HG02884 (cell line): ENCODE data around the gene PRND.
"Not testable (repeated sequence)": the region's sequence is repeated elsewhere in the genome, so short reads cannot be mapped to it uniquely, and the experiment has no call there.

ENCODE experiments used
- ATAC-seq: cut with Tn5 transposase; IDR thresholded peaks from one replicate; pipeline ENCODE4 v1.9.1; 2021; ENCODE audit warnings: mild to moderate bottlenecking, moderate library complexity; ENCODE audit not compliant: unreplicated experiment

PRND gene

GRCh38 chr20:4708036-4708435 is 13.7 kb upstream of the PRND start:
- ATAC-seq: no peak

GRCh38 chr20:4708856-4709255 is 12.9 kb upstream of the PRND start:
- no peak for ATAC-seq

GRCh38 chr20:4709261-4710105 is 12.2 kb upstream of the PRND start:
- ATAC-seq: no peak

- no peak for ATAC-seq
Observed at GRCh38 chr20:4710106-4710475, 11.6 kb upstream of the PRND start.

GRCh38 chr20:4711511-4711910 is 10.2 kb upstream of the PRND start:
- no peak for ATAC-seq

GRCh38 chr20:4713401-4713800 is 8.3 kb upstream of the PRND start:
- no peak for ATAC-seq

GRCh38 chr20:4714818-4715217 is 6.9 kb upstream of the PRND start:
- no peak for ATAC-seq

GRCh38 chr20:4717816-4718570 is 3.7 kb upstream of the PRND start:
- no peak for ATAC-seq

- ATAC-seq: no peak
Observed at GRCh38 chr20:4719190-4719589, 2.5 kb upstream of the PRND start.

- ATAC-seq: peak; percentile 86
Observed at GRCh38 chr20:4720041-4720976, 1.4 kb upstream of the PRND start.

GRCh38 chr20:4720977-4721349 is 746 bp upstream of the PRND start:
- ATAC-seq: no peak

- ATAC-seq: no peak
Observed at GRCh38 chr20:4722571-4722970, 862 bp downstream of the PRND start.

GRCh38 chr20:4722993-4723392 is 1.3 kb downstream of the PRND start:
- ATAC-seq: no peak

- not testable (repeated sequence) for ATAC-seq
Observed at GRCh38 chr20:4723553-4723952, 1.8 kb downstream of the PRND start.

- ATAC-seq: no peak
Observed at GRCh38 chr20:4724459-4725262, 3.0 kb downstream of the PRND start.

GRCh38 chr20:4725263-4725550 is 3.5 kb downstream of the PRND start:
- ATAC-seq: no peak

GRCh38 chr20:4726710-4727397 is 5.1 kb downstream of the PRND start:
- ATAC-seq: no peak

- no peak for ATAC-seq
Observed at GRCh38 chr20:4728120-4728760, 6.5 kb downstream of the PRND start.

GRCh38 chr20:4729265-4729664 is 7.6 kb downstream of the PRND start:
- no peak for ATAC-seq

GRCh38 chr20:4730780-4731179 is 9.1 kb downstream of the PRND start:
- ATAC-seq: no peak
